Right atrium auricular region (tissue), 2 donors: ENCODE data around the gene RAMACL. TPM values are rescaled to one million over a fixed set of nuclear protein-coding genes. Genes with fewer than 3 reads are reported as not detected.

ENCODE experiments used
- DNase-seq: peaks from one replicate; pipeline ENCODE4 v3.0.0-alpha.2; 2019; ENCODE audit warnings: low spot score
- H3K27ac ChIP-seq, 2 donors: fragments of 200-600 bp; sonication (generic); 1 replicate in 1 of 2; 2 replicates in 1 of 2; pipeline ENCODE4 v1.5.1; 2016 to 2019
- H3K27me3 ChIP-seq, 2 donors: fragments of 200-600 bp; sonication (generic); one replicate each; pipeline versions ENCODE4 v1.5.1 to v1.6.0; 2017 to 2019
- H3K36me3 ChIP-seq: fragments of 200-600 bp; sonication (generic); one replicate; pipeline ENCODE4 v1.5.1; 2016
- H3K4me1 ChIP-seq, 2 donors: fragments of 200-600 bp; sonication (generic); one replicate each; pipeline versions ENCODE4 v1.5.1 to v1.6.0; 2017 to 2019
- H3K4me3 ChIP-seq, 2 donors: fragments of 200-600 bp; sonication (generic); 1 replicate in 1 of 2; 2 replicates in 1 of 2; pipeline ENCODE4 v1.5.1; 2017 to 2019; ENCODE audit warnings: mild to moderate bottlenecking in 1 of 2, moderate library complexity in 1 of 2
- H3K9me3 ChIP-seq, 2 donors: fragments of 200-600 bp; sonication (generic); one replicate each; pipeline ENCODE4 v1.5.1; 2019
- CTCF ChIP-seq, 2 donors: fragments of 200-600 bp; sonication (generic); IDR thresholded peaks; one replicate each; pipeline ENCODE4 v1.5.1; 2019; ENCODE audit warnings: antibody characterized with exemption in 2 of 2
- total RNA-seq, 2 donors: library from RNA; depleted of rRNA; stranded (reverse); fragments of >200 nt; gene quantifications; one replicate each; pipeline ENCODE4 v1.1.0, GENCODE V29; 2016

RAMACL gene
- total RNA-seq, 2 donors from 2014 or later, result 0.20 to 0.52 TPM

GRCh38 chr6:166600931-166601330 lies 14.5 kb upstream of the RAMACL start:
- no peak overlapping the region for H3K27ac ChIP-seq
- no peaks in the 10 kb centered on the region for H3K27me3 ChIP-seq
- H3K4me3 ChIP-seq, result no peak overlapping the region
- H3K36me3 ChIP-seq, result no peaks in the 10 kb centered on the region
- DNase-seq, result no peak
- no peaks in the 10 kb centered on the region for H3K9me3 ChIP-seq
- H3K4me1 ChIP-seq, result peaks cover 0 to 28% of the 10 kb centered on the region in 2 donors
- no peak for TF ChIP-seq CTCF (IDR thresholded peaks at IDR 0.05)

GRCh38 chr6:166599205-166599604 lies 12.7 kb upstream of the RAMACL start:
- no peak for TF ChIP-seq CTCF (IDR thresholded peaks at IDR 0.05)
- peak overlapping the region; percentile 77 to 83 for H3K27ac ChIP-seq

GRCh38 chr6:166598441-166599138 lies 12.1 kb upstream of the RAMACL start:
- Histone ChIP-seq H3K4me1 (peaks cover 0 to 38% of the 10 kb centered on the region in 2 donors), H3K27me3 (no peaks in the 10 kb centered on the region), H3K36me3 (no peaks in the 10 kb centered on the region), H3K9me3 (no peaks in the 10 kb centered on the region), H3K27ac (peak overlapping the region; percentile 77 to 83), H3K4me3 (no peak overlapping the region)
- peak; percentile 90 for DNase-seq
- no peak for TF ChIP-seq CTCF (IDR thresholded peaks at IDR 0.05)

More at GRCh38 chr6:166599205-166599604, 12.7 kb upstream of the RAMACL start:
- H3K9me3 ChIP-seq, result no peaks in the 10 kb centered on the region
- no peaks in the 10 kb centered on the region for H3K27me3 ChIP-seq
- H3K4me3 ChIP-seq, result no peak overlapping the region
- H3K36me3 ChIP-seq, result no peaks in the 10 kb centered on the region
- peaks cover 0 to 38% of the 10 kb centered on the region in 2 donors for H3K4me1 ChIP-seq
- DNase-seq, result no peak

GRCh38 chr6:166597711-166598440 lies 11.4 kb upstream of the RAMACL start:
- no peak for TF ChIP-seq CTCF (IDR thresholded peaks at IDR 0.05)
- peaks cover 0 to 38% of the 10 kb centered on the region in 2 donors for H3K4me1 ChIP-seq
- no peaks in the 10 kb centered on the region for H3K36me3 ChIP-seq
- H3K27me3 ChIP-seq, result no peaks in the 10 kb centered on the region
- H3K27ac ChIP-seq, result peak overlapping the region; percentile 77 to 83
- H3K4me3 ChIP-seq, result no peak overlapping the region
- no peaks in the 10 kb centered on the region for H3K9me3 ChIP-seq
- no peak for DNase-seq

GRCh38 chr6:166596776-166597507 lies 10.5 kb upstream of the RAMACL start:
- Histone ChIP-seq H3K36me3 (no peaks in the 10 kb centered on the region), H3K27me3 (no peaks in the 10 kb centered on the region), H3K4me1 (peaks cover 0 to 43% of the 10 kb centered on the region in 2 donors), H3K9me3 (no peaks in the 10 kb centered on the region), H3K27ac (no peak overlapping the region), H3K4me3 (no peak overlapping the region)
- TF ChIP-seq CTCF (IDR thresholded peaks at IDR 0.05), result no peak
- no peak for DNase-seq
